OCI-LY7 (cell line): ENCODE measurements around the gene CAPN5. TPM values are rescaled to one million over a fixed set of nuclear protein-coding genes. Genes with fewer than 3 reads are reported as not detected.

ENCODE experiments used
- BruUV-seq: library from RNA; stranded (reverse); fragments of 400-500 nt; replicated peaks from 2 replicates; lab custom pipeline; 2021; lab: Mats Ljungman, UMichigan
- CTCF ChIA-PET: fragments of 300-600 bp; sonication (Branson Sonifier 250); formaldehyde crosslinking; loops from one replicate; lab custom pipeline; 2022; ENCODE audit warnings: antibody characterized with exemption; ENCODE audit not compliant: unreplicated experiment; lab: Charles Lee
- POLR2A ChIA-PET: fragments of 300-600 bp; sonication (Branson Sonifier 250); formaldehyde crosslinking; loops from one replicate; lab custom pipeline; 2022; ENCODE audit warnings: antibody characterized with exemption; lab: Charles Lee
- DNase-seq: peaks from one replicate; pipeline ENCODE4 v3.0.0-alpha.2; 2015; ENCODE audit warnings: low spot score
- H2AFZ ChIP-seq: fragments of 200-600 bp; sonication (generic), shearing (Covaris generic); 2 replicates; pipeline ENCODE4 v1.6.1; 2014; ENCODE audit warnings: mild to moderate bottlenecking, antibody characterized with exemption, low read length, moderate library complexity
- H3K27ac ChIP-seq: fragments of 200-600 bp; sonication (generic); 2 replicates; pipeline ENCODE4 v1.5.1; 2014; ENCODE audit warnings: mixed run types, low read depth, mild to moderate bottlenecking, moderate library complexity, low read length, inconsistent platforms; ENCODE audit not compliant: poor library complexity, severe bottlenecking
- H3K36me3 ChIP-seq: fragments of 200-600 bp; sonication (generic); 2 replicates; pipeline ENCODE4 v1.6.1; 2014; ENCODE audit warnings: mild to moderate bottlenecking, antibody characterized with exemption, low read length, moderate library complexity, mixed read lengths; ENCODE audit not compliant: insufficient read depth
- H3K4me1 ChIP-seq: fragments of 200-600 bp; sonication (generic); 2 replicates; pipeline ENCODE4 v1.5.1; 2014; ENCODE audit warnings: mild to moderate bottlenecking, low read length; ENCODE audit not compliant: insufficient read depth, poor library complexity, severe bottlenecking
- H3K4me2 ChIP-seq: fragments of 200-600 bp; sonication (generic); 2 replicates; pipeline ENCODE4 v1.6.1; 2014; ENCODE audit warnings: mild to moderate bottlenecking, low read length
- H3K4me3 ChIP-seq: fragments of 200-600 bp; sonication (generic); 2 replicates; pipeline ENCODE4 v1.5.1; 2014; ENCODE audit warnings: mild to moderate bottlenecking, low read depth, low read length; ENCODE audit not compliant: poor library complexity, severe bottlenecking
- H3K79me2 ChIP-seq: fragments of 200-600 bp; sonication (generic); 2 replicates; pipeline ENCODE4 v1.6.1; 2016; ENCODE audit warnings: low read depth, mild to moderate bottlenecking, low read length, moderate library complexity, mixed read lengths; ENCODE audit not compliant: insufficient read depth
- H3K9me2 ChIP-seq: fragments of 200-600 bp; sonication (generic); 2 replicates; pipeline ENCODE4 v1.6.1; 2016; ENCODE audit warnings: mild to moderate bottlenecking, low read length, mixed read lengths; ENCODE audit not compliant: insufficient read depth
- H3K9me3 ChIP-seq: fragments of 200-600 bp; sonication (generic); 2 replicates; pipeline ENCODE4 v1.6.1; 2014; ENCODE audit warnings: mild to moderate bottlenecking, mixed run types, low read length, mixed read lengths
- H4K20me1 ChIP-seq: fragments of 200-600 bp; sonication (generic); 2 replicates; pipeline ENCODE4 v1.6.1; 2014; ENCODE audit warnings: mild to moderate bottlenecking, antibody characterized with exemption, low read length, moderate library complexity, mixed read lengths; ENCODE audit not compliant: insufficient read depth
- EZH2phosphoT487 ChIP-seq: fragments of 200-600 bp; sonication (generic); IDR thresholded peaks from 2 replicates; pipeline ENCODE4 v1.6.1; 2018; ENCODE audit warnings: low read depth, borderline replicate concordance, mild to moderate bottlenecking, mixed run types, antibody characterized with exemption, low read length, moderate library complexity, mixed read lengths
- intact Hi-C: fragments of 100-400 bp; cut with micrococcal nuclease; formaldehyde crosslinking; loops from one replicate; pipeline ENCODE4 v1.10.0; 2022; ENCODE audit not compliant: unreplicated experiment
- total RNA-seq, 2 experiments: library from RNA; depleted of rRNA in 1 of 2; stranded (reverse); fragments of >200 nt in 1 of 2; shearing (Covaris generic) in 1 of 2; gene quantifications; 2 replicates each; pipeline ENCODE4 v1.2.3, GENCODE V29; 2014 to 2022
- TF ChIP-seq, protein P1 (sequence below): fragments of 200-600 bp; sonication (generic); conservative IDR thresholded peaks from 2 replicates; pipeline ENCODE4 v1.5.1; 2014; ENCODE audit warnings: mild to moderate bottlenecking, antibody characterized with exemption, low read length, moderate library complexity, mixed read lengths

The CAPN5 gene
- total RNA-seq, 2 experiments from 2014 or later = 1.4 to 1.5 TPM

DNA sequence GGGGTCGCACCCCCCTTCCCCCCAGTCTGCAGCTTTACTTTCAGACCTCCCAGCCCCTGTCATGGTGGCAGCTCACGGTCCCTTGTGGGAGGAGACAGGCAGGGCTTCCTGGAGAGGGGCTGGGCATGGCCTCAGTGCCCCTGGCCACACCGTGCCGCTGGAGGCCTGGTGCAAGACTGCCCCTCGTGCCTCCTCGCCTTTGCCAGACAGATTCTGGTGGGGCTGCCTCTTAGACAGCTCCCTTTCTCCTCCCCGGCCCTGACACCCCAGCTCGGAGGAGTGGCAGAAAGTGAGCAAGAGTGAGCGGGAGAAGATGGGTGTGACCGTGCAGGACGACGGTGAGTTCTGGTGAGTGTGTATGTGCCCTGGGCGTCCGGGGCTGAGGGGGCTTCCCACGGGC lies 49.2 kb downstream of the CAPN5 start:
- Histone ChIP-seq H3K79me2 (no peaks in the 10 kb centered on the region), H3K9me3 (no peaks in the 10 kb centered on the region), H3K9me2 (no peaks in the 10 kb centered on the region), H3K27ac (no peak overlapping the region), H3K4me3 (no peak overlapping the region), H3K36me3 (no peaks in the 10 kb centered on the region), H2AFZ (no peak overlapping the region), H4K20me1 (no peaks in the 10 kb centered on the region), H3K4me1 (no peaks in the 10 kb centered on the region), H3K4me2 (no peak overlapping the region)
- CTCF ChIA-PET = no interaction called here
- no peak for TF ChIP-seq EZH2phosphoT487
- TF ChIP-seq, protein P1, sequence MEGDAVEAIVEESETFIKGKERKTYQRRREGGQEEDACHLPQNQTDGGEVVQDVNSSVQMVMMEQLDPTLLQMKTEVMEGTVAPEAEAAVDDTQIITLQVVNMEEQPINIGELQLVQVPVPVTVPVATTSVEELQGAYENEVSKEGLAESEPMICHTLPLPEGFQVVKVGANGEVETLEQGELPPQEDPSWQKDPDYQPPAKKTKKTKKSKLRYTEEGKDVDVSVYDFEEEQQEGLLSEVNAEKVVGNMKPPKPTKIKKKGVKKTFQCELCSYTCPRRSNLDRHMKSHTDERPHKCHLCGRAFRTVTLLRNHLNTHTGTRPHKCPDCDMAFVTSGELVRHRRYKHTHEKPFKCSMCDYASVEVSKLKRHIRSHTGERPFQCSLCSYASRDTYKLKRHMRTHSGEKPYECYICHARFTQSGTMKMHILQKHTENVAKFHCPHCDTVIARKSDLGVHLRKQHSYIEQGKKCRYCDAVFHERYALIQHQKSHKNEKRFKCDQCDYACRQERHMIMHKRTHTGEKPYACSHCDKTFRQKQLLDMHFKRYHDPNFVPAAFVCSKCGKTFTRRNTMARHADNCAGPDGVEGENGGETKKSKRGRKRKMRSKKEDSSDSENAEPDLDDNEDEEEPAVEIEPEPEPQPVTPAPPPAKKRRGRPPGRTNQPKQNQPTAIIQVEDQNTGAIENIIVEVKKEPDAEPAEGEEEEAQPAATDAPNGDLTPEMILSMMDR = no peak
- POLR2A ChIA-PET = no interaction called here
- no peak for DNase-seq
- no TSS peak for BruUV-seq
- intact Hi-C loops = no loop called here

DNA sequence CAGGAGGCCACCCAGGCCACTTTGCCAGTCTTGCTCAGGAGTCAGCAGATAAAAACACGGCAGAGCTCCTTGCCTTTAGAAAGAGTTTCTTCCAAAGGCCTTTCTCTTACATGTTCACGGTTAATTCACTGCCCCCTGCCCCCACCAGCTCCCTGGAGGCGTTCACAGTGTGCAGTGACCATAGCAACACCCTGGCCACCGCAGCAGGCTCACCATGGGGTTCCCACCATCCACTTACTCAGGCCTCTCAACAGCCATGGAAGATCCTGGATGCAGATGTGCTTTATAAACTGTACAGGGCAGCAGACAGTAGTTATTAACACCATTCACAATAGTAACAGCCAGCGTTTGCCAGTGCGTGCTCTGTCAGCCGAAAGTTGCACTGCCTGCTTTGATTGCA lies 50.7 kb downstream of the CAPN5 start:
- CTCF ChIA-PET = no interaction called here
- no peaks in the 10 kb centered on the region for H3K9me2 ChIP-seq
- H3K79me2 ChIP-seq = no peaks in the 10 kb centered on the region
- intact Hi-C loops = no loop called here
- no peak for DNase-seq
- no peak overlapping the region for H3K4me3 ChIP-seq
- TF ChIP-seq, protein P1 = no peak
- TF ChIP-seq EZH2phosphoT487 = no peak
- H3K4me1 ChIP-seq = no peaks in the 10 kb centered on the region
- no peaks in the 10 kb centered on the region for H4K20me1 ChIP-seq
- H2AFZ ChIP-seq = no peak overlapping the region
- no peaks in the 10 kb centered on the region for H3K36me3 ChIP-seq
- no peak overlapping the region for H3K4me2 ChIP-seq
- no TSS peak for BruUV-seq
- no peak overlapping the region for H3K27ac ChIP-seq
- POLR2A ChIA-PET = no interaction called here
- no peaks in the 10 kb centered on the region for H3K9me3 ChIP-seq

DNA sequence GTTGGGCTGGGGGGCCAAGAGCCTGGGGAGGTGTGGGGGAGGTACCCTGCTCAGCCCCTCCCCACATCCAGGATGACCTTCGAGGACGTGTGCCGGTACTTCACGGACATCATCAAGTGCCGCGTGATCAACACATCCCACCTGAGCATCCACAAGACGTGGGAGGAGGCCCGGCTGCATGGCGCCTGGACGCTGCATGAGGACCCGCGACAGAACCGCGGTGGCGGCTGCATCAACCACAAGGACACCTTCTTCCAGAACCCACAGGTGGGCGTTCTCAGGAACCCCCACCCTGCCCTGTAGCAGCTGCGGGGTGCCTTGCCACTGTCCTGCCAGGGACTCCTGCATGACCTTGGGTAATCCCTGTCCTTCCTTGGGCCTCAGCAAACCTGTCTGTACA lies 51.3 kb downstream of the CAPN5 start:
- no peaks in the 10 kb centered on the region for H4K20me1 ChIP-seq
- H3K79me2 ChIP-seq = no peaks in the 10 kb centered on the region
- no peak overlapping the region for H3K27ac ChIP-seq
- no TSS peak for BruUV-seq
- no peak overlapping the region for H3K4me3 ChIP-seq
- H3K4me1 ChIP-seq = no peaks in the 10 kb centered on the region
- no peaks in the 10 kb centered on the region for H3K36me3 ChIP-seq
- TF ChIP-seq, protein P1 = no peak
- no peak for TF ChIP-seq EZH2phosphoT487
- H2AFZ ChIP-seq = no peak overlapping the region
- H3K9me2 ChIP-seq = no peaks in the 10 kb centered on the region
- intact Hi-C loops = no loop called here
- no peaks in the 10 kb centered on the region for H3K9me3 ChIP-seq
- ChIA-PET POLR2A (no interaction called here), CTCF (interaction anchor here (0.5 kb wide), 1 partner anchor 949 kb away, joined by 3 read pairs; no protein-coding TSS in a partner anchor)
- no peak overlapping the region for H3K4me2 ChIP-seq
- no peak for DNase-seq
